CD14-positive monocyte (primary cell): ENCODE results near the gene KIAA1328. TPM values are rescaled to one million over a fixed set of nuclear protein-coding genes. Genes with fewer than 3 reads are reported as not detected.

Source experiments
- DNase-seq, 3 donors: peaks; one replicate each; pipeline ENCODE4 v3.0.0-alpha.2; 2011 to 2022
- H2AFZ ChIP-seq: 2 replicates; pipeline ENCODE4 v1.6.0; 2012; ENCODE audit warnings: mild to moderate bottlenecking, low read depth, low read length, inconsistent platforms; ENCODE audit not compliant: insufficient read depth, poor library complexity, severe bottlenecking
- H3K27ac ChIP-seq, 2 donors: 1 replicate in 1 of 2; 2 replicates in 1 of 2; pipeline ENCODE4 v1.5.1; 2012 to 2013; ENCODE audit warnings: low read length in 2 of 2, control low read depth in 1 of 2, inconsistent platforms in 1 of 2, low read depth in 1 of 2, mild to moderate bottlenecking in 1 of 2
- H3K27me3 ChIP-seq, 2 donors: one replicate each; pipeline versions ENCODE4 v1.6.0 to v1.6.1; 2011 to 2013; ENCODE audit warnings: low read length in 2 of 2; ENCODE audit not compliant: control insufficient read depth in 2 of 2, insufficient read depth in 2 of 2
- H3K36me3 ChIP-seq, 2 donors: replicated peaks in 1 of 2; 1 replicate in 1 of 2; 2 replicates in 1 of 2; pipeline versions ENCODE4 v1.5.1 to v1.6.1; 2012 to 2013; ENCODE audit warnings: low read length in 2 of 2, control low read depth in 1 of 2, inconsistent platforms in 1 of 2, mild to moderate bottlenecking in 1 of 2; ENCODE audit not compliant: insufficient read depth in 2 of 2, control insufficient read depth in 1 of 2
- H3K4me1 ChIP-seq, 2 donors: 1 replicate in 1 of 2; 2 replicates in 1 of 2; pipeline versions ENCODE4 v1.5.1 to v1.6.1; 2012 to 2013; ENCODE audit warnings: low read length in 2 of 2, control low read depth in 1 of 2, inconsistent platforms in 1 of 2, mild to moderate bottlenecking in 1 of 2, moderate library complexity in 1 of 2; ENCODE audit not compliant: insufficient read depth in 2 of 2, control insufficient read depth in 1 of 2
- H3K4me2 ChIP-seq: replicated peaks from 2 replicates; pipeline ENCODE3; 2012; ENCODE audit warnings: low read length, moderate library complexity, mild to moderate bottlenecking; ENCODE audit not compliant: poor library complexity, severe bottlenecking; ENCODE audit errors: extremely low read depth
- H3K4me3 ChIP-seq, 3 experiments: fragments of 200-600 bp in 1 of 3; sonication (generic) in 1 of 3; replicated peaks in 1 of 3; 1 replicate in 2 of 3; 2 replicates in 1 of 3; pipeline ENCODE4 v1.5.1; 2011 to 2013; ENCODE audit warnings: low read length in 3 of 3, mild to moderate bottlenecking in 3 of 3, control low read depth in 2 of 3, low read depth in 2 of 3, inconsistent platforms in 1 of 3, moderate library complexity in 1 of 3
- H3K79me2 ChIP-seq: 2 replicates; pipeline ENCODE4 v1.6.0; 2012; ENCODE audit warnings: mild to moderate bottlenecking, control low read depth, inconsistent platforms, low read length, moderate library complexity; ENCODE audit not compliant: insufficient read depth
- H3K9ac ChIP-seq: 2 replicates; pipeline ENCODE4 v1.6.0; 2017; ENCODE audit warnings: low read length, mild to moderate bottlenecking; ENCODE audit not compliant: insufficient read depth, poor library complexity, severe bottlenecking
- H3K9me3 ChIP-seq, 2 donors: replicated peaks in 1 of 2; 1 replicate in 1 of 2; 2 replicates in 1 of 2; pipeline versions ENCODE4 v1.5.1 to v1.6.1; 2012 to 2013; ENCODE audit warnings: low read length in 2 of 2, control low read depth in 1 of 2; ENCODE audit not compliant: control insufficient read depth in 1 of 2, insufficient read depth in 1 of 2
- H4K20me1 ChIP-seq: 2 replicates; pipeline ENCODE4 v1.6.0; 2012; ENCODE audit warnings: mild to moderate bottlenecking, low read length, control low read depth, moderate library complexity; ENCODE audit not compliant: insufficient read depth
- H3K27ac Mint-ChIP-seq, 7 donors: one replicate each; pipeline ENCODE4 v1.8.0; 2020; ENCODE audit warnings: mild to moderate bottlenecking in 7 of 7, mixed read lengths in 7 of 7, moderate library complexity in 6 of 7, inconsistent platforms in 2 of 7
- H3K27me3 Mint-ChIP-seq, 3 donors: one replicate each; pipeline ENCODE4 v1.8.0; 2021 to 2022; ENCODE audit warnings: low read depth in 3 of 3, mild to moderate bottlenecking in 3 of 3, mixed read lengths in 3 of 3, moderate library complexity in 3 of 3, inconsistent platforms in 1 of 3
- H3K36me3 Mint-ChIP-seq, 2 donors: one replicate each; pipeline ENCODE4 v1.8.0; 2020; ENCODE audit warnings: mixed read lengths in 2 of 2, inconsistent platforms in 1 of 2, mild to moderate bottlenecking in 1 of 2
- H3K4me1 Mint-ChIP-seq: one replicate; pipeline ENCODE4 v1.8.0; 2020; ENCODE audit warnings: mild to moderate bottlenecking, mixed read lengths
- H3K4me3 Mint-ChIP-seq, 2 donors: one replicate each; pipeline ENCODE4 v1.8.0; 2020; ENCODE audit warnings: mild to moderate bottlenecking in 2 of 2, mixed read lengths in 2 of 2, moderate library complexity in 1 of 2
- H3K9me3 Mint-ChIP-seq, 7 donors: one replicate each; pipeline ENCODE4 v1.8.0; 2020 to 2022; ENCODE audit warnings: mixed read lengths in 7 of 7, mild to moderate bottlenecking in 6 of 7, moderate library complexity in 6 of 7, inconsistent platforms in 2 of 7
- CTCF ChIP-seq: fragments of 200-600 bp; IDR thresholded peaks from one replicate; pipeline ENCODE4 v1.8.0; 2022; ENCODE audit warnings: antibody characterized with exemption, mild to moderate bottlenecking
- WGBS: methylation state at CpG from one replicate; pipeline ENCODE4 v1.1.5; 2013; ENCODE audit warnings: missing lambda C conversion rate; ENCODE audit not compliant: insufficient coverage; 5-methylcytosine and 5-hydroxymethylcytosine counted together
- intact Hi-C, 2 donors: fragments of 100-400 bp; cut with micrococcal nuclease; formaldehyde crosslinking; loops; one replicate each; pipeline versions ENCODE4 v1.15.0 to v1.15.1; 2023
- polyA plus RNA-seq, 3 donors: library from polyadenylated mRNA; depleted of rRNA in 1 of 3; unstranded in 2 of 3; stranded (reverse) in 1 of 3; fragments of 300-500 nt in 2 of 3; fragments of >200 nt in 1 of 3; fragmentation: Illumina TruSeq in 2 of 3; gene quantifications; 1 replicate in 2 of 3; 2 replicates in 1 of 3; pipeline ENCODE4 v1.2.3, GENCODE V29; 2012 to 2021

KIAA1328 gene
- polyA plus RNA-seq, 3 donors = 3.7 to 3.9 (median 3.8) TPM

DNA sequence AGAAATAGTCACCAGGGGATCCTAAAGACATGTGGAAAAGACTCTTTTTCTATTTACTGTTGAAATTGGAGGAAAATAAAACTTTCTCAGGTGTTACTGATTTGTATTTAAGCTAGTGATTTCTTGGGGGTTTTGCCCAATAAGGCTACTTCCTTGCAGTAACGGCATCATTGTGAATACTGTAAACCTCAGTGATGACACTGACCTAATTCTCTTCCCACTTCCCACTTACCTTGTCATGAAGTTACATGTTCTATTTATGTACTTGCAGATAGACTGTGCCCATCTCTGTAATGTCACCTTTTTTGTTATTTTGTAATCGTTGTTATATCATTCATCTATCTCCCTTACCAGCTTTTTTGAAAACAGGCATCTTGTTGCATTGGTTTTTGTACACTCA lies 134.5 kb downstream of the KIAA1328 start:
- H3K4me3 Mint-ChIP-seq = no peak overlapping the region
- no peak for TF ChIP-seq CTCF
- H3K36me3 Mint-ChIP-seq = peaks cover 9 to 18% of the 10 kb centered on the region in 2 donors
- no peak overlapping the region for H2AFZ ChIP-seq
- H3K36me3 ChIP-seq = no peaks in the 10 kb centered on the region
- H3K27ac ChIP-seq = no peak overlapping the region
- DNase-seq = no peak
- H3K4me3 ChIP-seq = no peak overlapping the region
- peaks cover 0 to 3% (median 0%) of the 10 kb centered on the region in 3 donors for H3K27me3 Mint-ChIP-seq
- H3K27me3 ChIP-seq = no peaks in the 10 kb centered on the region
- H3K9me3 ChIP-seq = peaks cover 9 to 14% of the 10 kb centered on the region in 2 donors
- no CpG with 5 or more reads among the region's 2 CpGs for WGBS
- H3K4me2 ChIP-seq = no peak overlapping the region
- intact Hi-C loops = no loop called here
- H4K20me1 ChIP-seq = no peaks in the 10 kb centered on the region
- no peaks in the 10 kb centered on the region for H3K4me1 Mint-ChIP-seq
- no peaks in the 10 kb centered on the region for H3K79me2 ChIP-seq
- H3K27ac Mint-ChIP-seq = no peak overlapping the region
- no peaks in the 10 kb centered on the region for H3K4me1 ChIP-seq
- no peak overlapping the region for H3K9ac ChIP-seq
- peaks cover 8 to 27% (median 16%) of the 10 kb centered on the region in 7 donors for H3K9me3 Mint-ChIP-seq

DNA sequence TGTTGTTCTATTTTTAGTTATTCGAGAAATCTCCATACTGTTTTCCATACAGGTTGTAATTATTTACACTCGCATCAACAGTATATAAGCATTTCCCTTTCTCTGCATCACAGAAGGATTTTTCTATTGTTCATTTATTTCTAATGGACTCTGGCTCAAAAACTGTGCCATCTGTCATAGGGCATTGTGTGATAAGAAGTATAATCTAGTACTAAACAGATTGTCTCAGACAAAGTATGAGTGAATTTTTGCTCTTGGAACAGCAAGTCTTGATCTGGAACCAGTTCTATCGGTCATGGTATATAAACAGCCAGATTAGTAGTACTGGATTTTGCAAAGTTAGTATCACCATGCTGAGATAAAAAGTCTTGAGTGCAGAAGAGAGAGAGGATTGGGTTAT lies 145.8 kb downstream of the KIAA1328 start:
- Histone ChIP-seq H3K36me3 (no peaks in the 10 kb centered on the region), H3K9me3 (peaks cover 0 to 4% of the 10 kb centered on the region in 2 donors), H3K79me2 (no peaks in the 10 kb centered on the region), H3K4me1 (no peaks in the 10 kb centered on the region), H3K27me3 (no peaks in the 10 kb centered on the region), H3K9ac (no peak overlapping the region), H3K4me3 (no peak overlapping the region), H3K27ac (no peak overlapping the region), H4K20me1 (no peaks in the 10 kb centered on the region), H3K4me2 (no peak overlapping the region), H2AFZ (no peak overlapping the region)
- no peak overlapping the region for H3K27ac Mint-ChIP-seq
- intact Hi-C loops = no loop called here
- no peaks in the 10 kb centered on the region for H3K27me3 Mint-ChIP-seq
- no peak for TF ChIP-seq CTCF
- H3K36me3 Mint-ChIP-seq = no peaks in the 10 kb centered on the region
- WGBS = no CpG with 5 or more reads among the region's 3 CpGs
- H3K9me3 Mint-ChIP-seq = peaks cover 2 to 19% (median 9%) of the 10 kb centered on the region in 7 donors
- no peak overlapping the region for H3K4me3 Mint-ChIP-seq
- no peaks in the 10 kb centered on the region for H3K4me1 Mint-ChIP-seq
- DNase-seq = no peak
